ENCODE results near the gene ENTHD1. TPM values are rescaled to one million over a fixed set of nuclear protein-coding genes. Genes with fewer than 3 reads are reported as not detected.

The ENTHD1 gene
- total RNA-seq, 1 donor from 2014 or later, result not detected

DNA sequence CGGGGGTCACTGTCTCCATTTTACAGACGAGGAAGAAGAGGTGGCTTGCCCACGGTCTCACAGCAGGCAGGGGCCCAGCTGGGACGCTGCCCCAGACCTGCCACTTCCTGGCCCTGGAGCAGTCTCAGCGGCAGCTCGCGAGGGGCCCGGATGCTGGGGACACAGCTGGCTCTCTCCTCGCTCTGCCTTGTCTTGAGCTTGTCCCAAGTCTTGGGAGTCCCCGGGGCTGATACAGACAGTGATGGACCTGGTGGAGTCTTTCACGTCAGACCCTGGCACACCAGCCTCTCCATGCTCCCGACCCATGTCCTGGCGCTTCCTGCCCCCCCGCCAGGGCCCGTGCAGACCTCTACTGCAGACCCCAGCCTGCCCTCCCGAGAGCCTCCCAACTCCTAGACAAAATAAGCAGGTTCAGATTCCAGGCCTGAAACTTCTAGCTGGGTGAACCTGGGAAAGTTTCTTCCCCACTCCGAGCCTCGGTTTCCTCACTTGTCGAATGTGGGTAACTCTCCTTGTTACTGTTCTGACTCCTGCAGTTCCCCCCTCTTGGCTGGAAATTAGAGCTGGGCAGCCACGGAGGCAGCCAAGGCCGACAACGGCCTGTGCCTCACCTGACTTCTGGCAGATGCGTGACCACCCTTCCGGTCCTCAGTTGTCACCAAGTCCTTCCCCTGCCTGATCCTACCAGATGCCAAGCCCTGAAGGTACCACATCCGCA is 177.6 kb downstream of the ENTHD1 start:
- no peak for DNase-seq (ENCODE audit: low spot score)

DNA sequence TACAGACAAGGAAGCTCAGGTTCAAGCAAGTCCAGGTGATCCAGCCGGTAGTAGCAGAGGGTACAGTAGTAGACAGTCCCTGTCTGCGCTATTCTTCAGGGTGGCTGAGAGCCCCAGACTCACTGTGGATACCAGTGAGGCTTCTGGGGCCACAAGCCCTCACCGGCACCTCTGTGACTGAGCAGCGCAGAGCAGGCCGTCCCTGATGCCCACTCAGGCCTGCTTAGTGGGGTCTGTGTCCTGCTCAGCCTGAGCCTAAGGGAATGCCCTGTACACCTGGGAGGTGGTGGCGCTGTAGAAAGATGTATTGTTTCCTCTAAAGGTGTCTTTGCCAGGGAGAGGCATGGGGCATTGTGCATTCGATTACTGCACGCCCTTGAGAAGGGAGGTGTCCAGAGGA is 179.2 kb downstream of the ENTHD1 start:
- no peak for DNase-seq (ENCODE audit: low spot score)

DNA sequence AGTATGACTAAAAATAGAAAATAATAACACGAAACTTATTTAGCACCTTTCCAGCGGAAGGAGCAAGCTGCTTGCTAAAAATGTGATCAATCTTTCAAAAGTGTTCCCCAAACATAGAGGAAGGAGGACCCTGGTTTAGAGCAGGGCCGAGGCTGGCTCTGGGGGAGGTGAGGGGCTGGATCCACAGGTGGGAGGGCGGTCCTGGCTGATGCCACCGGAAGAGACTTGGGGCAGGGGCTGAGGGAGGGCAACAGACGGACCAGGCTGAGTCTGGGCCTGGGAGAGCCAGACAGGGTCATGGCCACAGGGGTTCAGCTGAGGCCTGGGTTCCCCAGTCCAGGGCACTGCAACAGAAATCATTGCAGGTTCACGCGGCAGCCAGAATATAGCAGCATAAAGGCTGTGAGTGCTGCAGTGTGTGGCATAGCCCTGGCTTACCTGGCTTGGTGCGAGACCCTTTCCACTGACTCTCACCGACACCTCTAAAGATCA is 179.7 kb downstream of the ENTHD1 start:
- DNase-seq (ENCODE audit: low spot score), result no peak

DNA sequence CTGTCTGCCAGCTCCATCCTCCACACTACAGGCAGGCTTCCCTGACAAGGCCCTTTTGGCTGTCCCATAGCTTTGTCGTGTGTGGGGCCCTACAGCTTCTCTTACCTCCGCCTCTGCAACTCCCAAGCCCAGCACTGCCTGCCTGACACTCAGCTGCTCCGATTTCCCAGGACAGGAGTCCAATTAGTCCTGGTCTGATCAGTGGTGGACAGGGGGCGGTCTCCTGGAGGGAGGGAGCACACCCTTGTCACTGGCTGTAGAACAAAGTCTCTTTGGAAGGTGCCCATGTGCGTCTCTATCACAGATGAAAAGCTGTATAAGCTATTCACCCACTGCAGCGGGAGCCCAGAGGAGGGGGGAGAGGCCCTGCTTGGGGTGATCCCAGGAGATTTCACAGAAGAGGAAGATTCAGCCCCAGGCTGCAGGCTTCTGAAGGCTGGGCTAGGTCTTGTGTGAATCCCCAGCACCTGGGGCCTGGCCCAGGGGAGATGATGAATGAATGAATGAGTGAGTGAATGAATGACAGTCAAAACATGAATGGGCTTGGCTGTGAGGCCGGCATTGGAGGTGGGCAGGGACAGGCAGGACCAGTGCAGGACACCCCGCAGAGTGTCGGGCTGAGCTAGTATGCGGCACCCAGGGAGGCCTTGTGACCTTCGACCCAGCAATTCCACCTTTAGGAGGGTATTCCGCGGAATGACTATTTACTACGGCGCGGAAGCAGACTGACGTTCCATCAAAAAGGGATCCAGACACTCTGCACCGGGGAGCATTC is 180.6 kb downstream of the ENTHD1 start:
- DNase-seq (ENCODE audit: low spot score), result no peak

DNA sequence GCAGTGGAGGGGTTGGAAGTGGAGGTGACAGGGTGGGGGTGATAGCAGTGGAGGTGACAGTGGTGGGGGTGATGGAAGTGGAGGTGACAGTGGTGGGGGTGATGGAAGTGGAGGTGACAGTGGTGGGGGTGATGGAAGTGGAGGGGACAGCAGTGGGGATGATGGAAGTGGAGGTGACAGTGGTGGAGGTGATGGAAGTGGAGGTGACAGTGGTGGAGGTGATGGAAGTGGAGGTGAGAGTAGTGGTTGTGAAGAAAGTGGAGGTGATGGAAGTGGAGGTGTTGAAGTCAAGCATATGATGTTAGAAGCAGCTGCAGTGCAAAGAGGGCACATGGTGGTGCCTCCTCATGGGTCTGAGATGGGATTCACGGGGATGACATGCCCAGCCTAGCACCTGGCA is 181.5 kb downstream of the ENTHD1 start:
- DNase-seq (ENCODE audit: low spot score), result no peak

DNA sequence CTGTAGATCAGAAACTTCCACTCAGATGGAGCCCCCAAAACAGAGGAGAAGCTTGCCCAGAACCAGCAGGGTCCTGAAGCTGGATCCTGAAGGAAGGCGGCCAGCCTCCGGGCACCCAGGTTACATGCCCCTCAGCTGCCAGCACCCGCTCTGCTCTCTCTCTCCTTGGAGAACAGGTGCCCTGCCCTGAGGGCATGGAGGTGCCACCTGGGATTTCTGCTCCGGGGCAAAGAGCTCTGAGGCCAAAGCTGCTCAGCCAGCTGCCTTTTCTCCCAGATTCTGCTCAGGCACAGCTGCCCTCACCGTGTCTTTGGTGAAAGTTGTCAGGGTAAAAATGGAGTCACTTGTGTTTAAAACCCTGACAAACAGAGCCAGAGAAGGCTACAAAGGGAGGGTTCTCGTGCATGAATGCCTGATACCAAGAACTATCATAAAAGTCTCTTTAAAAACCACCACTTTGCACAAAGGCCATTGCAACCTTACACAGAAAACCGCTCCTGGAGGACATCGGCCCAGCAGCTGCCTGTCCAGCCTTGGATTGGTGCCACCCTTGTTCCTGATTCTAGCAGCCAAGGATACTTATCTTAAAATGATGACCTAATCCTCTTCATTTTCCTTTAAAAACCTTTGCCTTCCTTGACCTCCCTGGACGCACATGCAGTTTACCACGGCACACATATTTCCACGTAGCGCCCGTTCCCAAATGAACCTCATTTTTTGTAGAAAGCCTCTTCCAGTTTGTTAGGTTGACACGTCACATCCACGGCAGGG is 183.0 kb downstream of the ENTHD1 start:
- DNase-seq (ENCODE audit: low spot score), result no peak

DNA sequence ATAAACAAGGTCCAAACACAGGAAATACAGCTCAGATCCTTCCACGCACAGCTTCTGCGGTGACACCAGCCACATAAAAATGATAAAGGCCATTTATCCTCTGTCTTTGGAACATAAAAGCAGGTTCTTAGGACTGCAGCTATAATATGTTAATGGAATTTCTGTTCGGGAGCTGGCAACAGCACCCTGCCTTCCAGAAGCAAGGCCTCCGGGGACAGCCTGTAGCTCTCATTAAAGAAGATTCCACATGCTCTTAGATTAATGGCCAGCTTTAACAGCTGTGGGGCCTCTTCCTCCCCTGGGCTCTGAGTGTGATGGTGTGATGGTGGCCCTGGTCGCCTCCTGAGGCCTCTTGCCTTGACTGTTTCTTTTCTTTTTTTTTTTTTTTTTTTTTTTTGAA is 185.7 kb downstream of the ENTHD1 start:
- DNase-seq (ENCODE audit: low spot score), result no peak

DNA sequence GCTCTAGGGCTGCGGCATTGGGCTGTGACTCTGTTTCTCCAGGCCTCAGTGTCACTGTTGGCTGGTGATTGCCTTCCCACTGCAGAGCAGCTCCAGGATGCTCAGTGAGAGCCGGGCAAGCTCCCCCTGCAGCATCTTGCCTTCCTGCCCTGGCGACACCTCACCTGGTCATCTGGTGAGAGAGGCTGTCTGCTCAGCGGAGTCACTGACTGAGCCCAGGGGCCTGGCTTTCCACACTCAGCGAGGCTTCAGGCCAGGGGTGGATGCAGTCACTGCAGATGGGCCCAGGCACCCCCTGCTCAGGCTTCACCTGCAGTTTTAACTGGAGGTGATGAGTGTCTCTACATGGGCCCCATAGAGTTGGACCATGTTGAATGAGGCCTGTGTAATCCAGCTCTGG is 186.2 kb downstream of the ENTHD1 start:
- no peak for DNase-seq (ENCODE audit: low spot score)

DNA sequence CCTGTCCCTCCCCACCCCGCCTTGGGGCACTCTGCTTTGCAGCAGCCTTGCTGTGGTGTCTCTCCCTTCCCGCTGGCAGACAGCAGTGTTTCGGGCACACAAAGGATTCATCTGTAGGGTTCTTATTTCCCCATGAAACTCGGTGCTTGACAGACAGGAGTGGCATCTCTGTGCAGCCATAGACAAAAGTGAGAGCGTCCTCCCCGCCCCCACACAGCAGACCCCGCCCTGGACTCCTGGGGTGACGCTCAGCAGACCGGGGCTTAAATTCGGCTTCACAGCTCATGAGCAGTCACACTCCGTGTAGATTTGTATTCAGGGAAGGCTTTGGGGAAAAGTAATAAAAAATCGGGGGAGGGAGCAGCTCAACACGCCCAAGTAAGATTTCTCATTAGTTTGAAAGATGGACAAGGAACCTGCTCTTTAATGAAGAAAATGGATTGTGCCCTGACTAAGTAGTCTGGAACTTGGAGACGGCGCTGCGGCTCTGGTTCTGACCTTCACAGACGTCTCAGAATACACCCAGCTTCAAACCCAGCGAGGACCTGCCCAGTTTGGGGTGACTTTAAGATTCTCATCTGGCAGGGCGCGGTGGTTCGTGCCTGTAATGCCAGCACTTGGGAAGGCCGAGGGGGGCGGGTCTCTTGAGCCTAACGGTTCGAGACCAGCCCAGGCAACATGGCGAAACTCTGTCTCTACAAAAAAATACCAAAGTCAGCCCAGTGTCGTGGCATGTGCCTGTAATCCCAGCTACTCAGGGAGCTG is 187.0 kb downstream of the ENTHD1 start:
- no peak for DNase-seq (ENCODE audit: low spot score)

DNA sequence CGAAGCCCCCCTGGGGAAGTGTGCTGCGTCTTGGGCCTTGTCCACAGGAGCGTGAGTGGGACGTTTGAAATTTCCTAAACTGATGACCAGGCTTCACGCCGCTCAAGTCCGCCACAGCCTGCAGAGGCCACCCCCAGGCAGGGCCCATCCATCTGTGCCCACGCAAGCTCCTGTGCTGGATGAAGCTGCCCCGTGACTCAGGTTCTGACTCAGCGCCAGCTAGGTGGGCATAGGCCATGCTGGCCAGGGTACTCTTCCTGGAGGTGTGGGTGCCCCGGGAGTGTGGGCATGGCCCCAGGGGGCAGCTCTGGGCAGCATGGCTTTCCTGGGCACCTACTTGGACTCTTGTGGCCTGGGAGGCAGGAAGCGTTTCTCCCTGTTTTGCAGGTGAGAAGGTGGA is 188.2 kb downstream of the ENTHD1 start:
- DNase-seq (ENCODE audit: low spot score), result no peak

DNA sequence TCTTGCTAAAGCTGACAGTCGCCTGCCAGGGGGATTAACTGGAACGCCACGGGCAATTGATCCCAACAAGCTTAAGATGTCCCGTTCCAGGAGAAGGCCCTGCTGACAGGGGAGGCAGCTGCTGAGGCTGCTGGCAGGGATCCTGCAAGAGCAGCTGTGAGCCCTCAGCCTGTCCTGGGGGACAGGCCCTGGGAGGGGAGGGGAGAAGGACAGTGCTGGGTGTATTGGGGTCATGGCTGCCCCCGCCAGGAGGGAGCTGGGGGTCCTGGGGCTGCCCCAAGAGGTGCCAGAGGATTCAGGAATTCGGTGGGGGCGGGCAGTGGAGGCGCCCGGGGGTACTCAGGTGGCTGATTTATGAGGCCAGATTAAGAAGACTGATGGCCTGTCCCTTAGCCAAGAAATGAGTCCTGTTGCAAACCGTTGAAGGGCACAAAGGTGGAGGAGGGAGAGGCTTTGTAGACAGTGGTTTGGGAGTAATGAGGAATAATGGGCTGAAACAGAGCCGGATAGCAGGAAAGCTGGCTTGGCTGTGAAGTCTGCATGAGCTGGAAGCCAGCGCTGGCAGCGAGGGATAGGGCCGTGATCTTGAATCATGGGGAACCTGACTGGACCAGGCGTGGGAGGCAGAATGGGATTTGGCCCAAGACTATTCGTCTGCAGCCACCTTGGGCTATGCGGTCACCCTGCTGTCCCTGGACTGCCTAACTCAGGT is 189.5 kb downstream of the ENTHD1 start:
- DNase-seq (ENCODE audit: low spot score), result no peak

DNA sequence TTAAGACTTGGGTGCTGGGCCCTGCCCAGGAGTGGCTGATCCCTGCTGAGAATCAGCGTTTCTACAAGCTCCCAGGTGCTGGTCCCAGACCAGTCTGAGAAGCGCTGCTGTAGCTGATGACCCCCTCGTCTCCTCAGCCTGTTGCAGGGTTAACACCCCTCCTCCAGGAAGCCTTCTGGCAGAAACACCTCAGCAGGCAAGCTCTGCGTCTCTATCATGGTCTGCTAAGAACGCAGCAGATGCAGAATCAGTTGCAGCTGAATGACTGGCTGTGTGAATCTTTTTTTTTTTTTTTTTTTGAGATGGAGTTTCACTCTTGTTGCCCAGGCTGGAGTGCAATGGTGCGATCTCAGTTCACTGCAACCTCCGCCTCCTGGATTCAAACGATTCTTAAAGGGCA is 190.5 kb downstream of the ENTHD1 start:
- no peak for DNase-seq (ENCODE audit: low spot score)

DNA sequence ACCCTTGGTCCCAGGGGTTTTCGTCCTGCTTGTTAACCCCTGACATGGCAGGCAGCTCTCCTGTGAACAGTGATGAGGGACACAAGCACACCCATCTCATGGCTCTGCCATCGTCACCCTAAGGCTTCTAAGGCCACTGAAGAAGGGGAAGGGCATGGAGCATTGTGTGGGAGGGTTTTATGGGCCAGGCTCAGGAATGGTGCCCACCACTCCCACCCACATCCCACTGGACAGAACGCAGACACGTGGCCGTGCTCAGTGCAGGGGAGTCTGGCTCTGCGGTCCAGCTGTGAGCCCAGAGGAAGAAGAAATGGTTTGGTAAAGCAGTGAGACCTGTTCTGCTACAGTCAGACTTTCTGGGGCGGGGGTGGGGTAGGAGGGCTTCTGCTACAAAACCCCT is 193.0 kb downstream of the ENTHD1 start:
- no peak for DNase-seq (ENCODE audit: low spot score)

DNA sequence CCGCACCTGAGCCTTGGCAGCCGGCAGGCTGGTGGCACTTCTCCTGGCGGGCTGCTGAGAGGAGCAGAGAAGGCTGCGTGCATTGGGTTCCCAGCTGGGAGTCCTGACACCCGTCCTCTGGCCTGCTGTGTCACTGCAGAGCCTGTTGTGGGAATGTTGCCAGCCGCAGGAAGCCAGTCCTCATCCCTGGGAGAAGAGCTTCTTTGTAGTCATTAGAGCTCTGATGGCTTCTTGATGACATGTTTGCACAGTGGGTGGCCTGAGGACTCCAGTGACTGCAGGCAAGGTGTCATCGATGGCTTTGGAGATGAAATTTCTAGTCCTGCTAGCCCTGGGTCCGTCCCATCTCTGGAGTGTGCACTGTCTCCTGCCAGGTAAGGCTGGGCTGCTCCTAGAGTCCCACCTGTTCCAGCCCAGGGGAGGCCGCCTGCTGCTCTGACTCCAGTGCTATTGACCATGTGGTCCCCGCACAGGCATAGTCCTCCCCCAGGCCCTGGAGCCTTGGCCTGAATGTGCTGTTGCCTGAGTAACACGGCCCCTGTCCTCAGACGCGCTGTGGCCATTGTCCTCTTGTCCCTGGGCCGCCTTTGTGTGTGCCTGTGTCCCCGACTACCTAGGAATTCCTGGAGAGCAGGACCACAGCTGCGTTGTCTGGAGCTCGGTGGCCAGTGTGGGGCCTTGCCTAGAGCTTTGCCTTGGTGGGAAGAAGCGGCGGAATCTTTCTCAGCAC is 193.8 kb downstream of the ENTHD1 start:
- DNase-seq (ENCODE audit: low spot score), result no peak

DNA sequence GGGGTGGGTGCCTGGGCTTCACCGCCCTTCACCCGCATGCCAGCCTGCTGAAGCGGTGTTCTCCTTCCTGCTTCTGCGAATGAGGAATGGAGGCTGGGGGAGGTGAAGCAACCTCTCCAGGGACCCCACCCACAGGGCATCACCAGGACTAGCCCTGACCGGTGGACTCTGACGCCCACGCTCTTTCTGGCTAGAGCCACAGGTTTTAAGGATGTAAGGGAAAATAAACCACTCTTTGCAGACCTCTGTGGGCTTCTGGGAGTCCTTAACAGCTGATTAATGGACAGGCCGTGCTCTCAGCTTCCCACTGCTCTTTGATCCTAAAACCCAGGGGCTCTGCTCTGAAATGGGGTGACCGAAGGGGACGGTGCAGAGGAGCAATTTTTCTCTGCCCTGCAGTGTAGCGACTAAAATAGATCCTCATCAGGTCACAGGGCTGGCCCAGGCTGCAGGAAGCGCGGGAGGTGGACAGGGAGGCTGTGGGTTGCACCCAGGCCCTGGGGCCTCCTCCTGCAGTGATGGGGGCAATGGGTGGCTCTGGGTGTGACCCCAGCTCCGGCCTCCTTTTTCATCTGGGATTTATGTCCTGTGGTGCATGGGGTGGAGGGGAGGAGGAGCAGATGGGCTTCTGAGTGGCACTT is 195.7 kb downstream of the ENTHD1 start:
- no peak for DNase-seq (ENCODE audit: low spot score)

DNA sequence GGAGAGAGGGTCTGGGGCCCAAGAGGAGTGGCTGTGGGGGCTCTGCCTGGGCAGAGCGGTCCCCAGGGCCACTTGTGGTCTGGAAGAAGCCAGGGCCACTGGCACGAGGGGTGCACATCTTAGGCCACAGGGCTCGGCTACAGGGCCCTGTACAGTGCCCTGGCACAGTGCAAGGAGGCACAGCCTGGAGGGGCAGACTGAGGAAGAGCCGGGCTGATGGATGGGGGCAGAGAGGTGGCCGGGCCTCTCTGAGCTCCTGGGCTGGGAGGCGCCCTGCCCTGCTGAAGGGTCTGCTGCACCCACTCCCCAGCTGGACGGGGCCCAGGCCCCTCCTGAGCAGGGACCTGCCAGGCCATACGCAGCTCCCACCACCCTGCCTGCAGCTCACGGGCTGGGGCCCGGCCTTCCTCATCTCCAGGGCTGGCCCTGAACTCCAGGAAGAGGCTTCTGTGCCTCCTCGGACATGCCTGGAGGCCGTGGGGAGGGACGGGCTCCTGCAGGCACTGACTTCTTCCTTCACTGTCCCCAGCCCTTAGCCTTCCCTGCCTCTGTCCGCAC is 199.5 kb downstream of the ENTHD1 start:
- DNase-seq (ENCODE audit: low spot score), result no peak

All from ureter (tissue), 1 donor.